SK-N-SH (cell line): Measurements from ENCODE around the gene SRGN. TPM values are rescaled to one million over a fixed set of nuclear protein-coding genes. Genes with fewer than 3 reads are reported as not detected.

Experiments used
- CTCF ChIA-PET: fragments of 300-600, 350-600 bp; formaldehyde crosslinking; extraction: SDS; loops from one replicate; lab custom pipeline; 2021; lab: Yijun Ruan, JAX
- POLR2A ChIA-PET: fragments of 350-600 bp; sonication (Branson Sonifier 250); formaldehyde crosslinking; extraction: SDS; loops from one replicate; lab custom pipeline; 2020; ENCODE audit warnings: antibody characterized with exemption, inconsistent platforms; lab: Yijun Ruan, JAX
- DNase-seq: peaks from one replicate; pipeline ENCODE4 v3.0.0; 2012
- H2AFZ ChIP-seq: fragments of 200-600 bp; sonication (generic); 2 replicates; pipeline ENCODE4 v1.8.1; 2016; ENCODE audit warnings: antibody characterized with exemption, mild to moderate bottlenecking, low read depth
- H3F3A ChIP-seq: fragments of 200-600 bp; sonication (generic); replicated peaks from 2 replicates; pipeline ENCODE3; 2016; ENCODE audit warnings: antibody characterized with exemption, mild to moderate bottlenecking; ENCODE audit not compliant: insufficient read depth
- H3K27ac ChIP-seq, 2 experiments: fragments of 200-500 bp in 1 of 2; fragments of 200-600 bp in 1 of 2; sonication (Bioruptor generic) in 1 of 2; sonication (generic), shearing (Covaris generic) in 1 of 2; 2 replicates each; pipeline versions ENCODE4 v1.5.1 to v1.6.1; 2014 to 2016; ENCODE audit warnings: low read depth in 2 of 2, inconsistent platforms in 1 of 2, low read length in 1 of 2, mild to moderate bottlenecking in 1 of 2, mixed read lengths in 1 of 2
- H3K27me3 ChIP-seq: fragments of 200-600 bp; sonication (generic), shearing (Covaris generic); 2 replicates; pipeline ENCODE4 v1.6.1; 2016; ENCODE audit warnings: mixed run types; ENCODE audit not compliant: insufficient read depth
- H3K36me3 ChIP-seq, 2 experiments: fragments of 200-500 bp in 1 of 2; fragments of 200-600 bp in 1 of 2; sonication (Bioruptor generic) in 1 of 2; sonication (generic) in 1 of 2; replicated peaks in 1 of 2; 2 replicates each; pipeline versions ENCODE3 to v1.5.1; 2014 to 2016; ENCODE audit warnings: low read length in 1 of 2, mild to moderate bottlenecking in 1 of 2; ENCODE audit not compliant: insufficient read depth in 2 of 2, control insufficient read depth in 1 of 2
- H3K4me1 ChIP-seq, 2 experiments: fragments of 200-500 bp in 1 of 2; fragments of 200-600 bp in 1 of 2; sonication (Bioruptor generic) in 1 of 2; sonication (generic), shearing (Covaris generic) in 1 of 2; 2 replicates each; pipeline versions ENCODE4 v1.5.1 to v1.6.1; 2014 to 2016; ENCODE audit warnings: low read depth in 1 of 2, low read length in 1 of 2, mixed run types in 1 of 2; ENCODE audit not compliant: insufficient read depth in 2 of 2, control insufficient read depth in 1 of 2
- H3K4me2 ChIP-seq: fragments of 200-600 bp; sonication (generic), shearing (Covaris generic); 2 replicates; pipeline ENCODE4 v1.6.1; 2017; ENCODE audit warnings: mixed run types
- H3K4me3 ChIP-seq, 2 experiments: fragments of 200-500 bp in 1 of 2; fragments of 200-600 bp in 1 of 2; sonication (Bioruptor generic) in 1 of 2; sonication (generic), shearing (Covaris generic) in 1 of 2; 2 replicates each; pipeline versions ENCODE4 v1.5.1 to v1.8.1; 2014 to 2016; ENCODE audit warnings: low read depth in 2 of 2, inconsistent platforms in 1 of 2, low read length in 1 of 2, mild to moderate bottlenecking in 1 of 2, mixed read lengths in 1 of 2, moderate library complexity in 1 of 2
- H3K79me2 ChIP-seq: fragments of 200-600 bp; sonication (generic); 2 replicates; pipeline ENCODE4 v1.8.1; 2017; ENCODE audit warnings: mild to moderate bottlenecking; ENCODE audit not compliant: insufficient read depth
- H3K9ac ChIP-seq: fragments of 200-600 bp; sonication (generic); 2 replicates; pipeline ENCODE4 v1.6.1; 2017; ENCODE audit warnings: mixed run types
- H3K9me2 ChIP-seq: fragments of 200-600 bp; sonication (generic); 2 replicates; pipeline ENCODE4 v1.6.1; 2017; ENCODE audit warnings: mixed run types
- H3K9me3 ChIP-seq: fragments of 200-600 bp; sonication (generic); 2 replicates; pipeline ENCODE4 v1.6.1; 2017; ENCODE audit warnings: mixed run types, mild to moderate bottlenecking, moderate library complexity
- H4K20me1 ChIP-seq: fragments of 200-600 bp; sonication (generic); 2 replicates; pipeline ENCODE4 v1.6.1; 2017; ENCODE audit warnings: mild to moderate bottlenecking, mixed run types; ENCODE audit not compliant: insufficient read depth
- CTCF ChIP-seq: fragments of 200-600 bp; sonication (generic); IDR thresholded peaks from 2 replicates; pipeline ENCODE4 v1.6.1; 2017; ENCODE audit warnings: antibody characterized with exemption, mild to moderate bottlenecking, moderate library complexity
- EZH2phosphoT487 ChIP-seq: fragments of 200-600 bp; sonication (generic); IDR thresholded peaks from 2 replicates; pipeline ENCODE4 v1.6.1; 2017; ENCODE audit warnings: low read depth, mixed run types, mild to moderate bottlenecking, antibody characterized with exemption, moderate library complexity, borderline replicate concordance
- FOSL2 ChIP-seq: IDR thresholded peaks from 2 replicates; pipeline ENCODE4 v1.4.0; 2012; ENCODE audit warnings: low read depth, mild to moderate bottlenecking, moderate library complexity, borderline replicate concordance
- FOXJ3 ChIP-seq: sonication (generic); formaldehyde crosslinking; IDR thresholded peaks from 2 replicates; pipeline ENCODE4 v1.5.1; 2020; ENCODE audit warnings: mild to moderate bottlenecking, missing genetic modification reagents
- GABPA ChIP-seq: IDR thresholded peaks from 2 replicates; pipeline ENCODE4 v1.4.0; 2012; ENCODE audit warnings: low read depth, mild to moderate bottlenecking
- GATA2 ChIP-seq: sonication (generic); formaldehyde crosslinking; IDR thresholded peaks from 2 replicates; pipeline ENCODE4 v1.5.0; 2020; ENCODE audit warnings: mild to moderate bottlenecking, missing genetic modification reagents
- MAX ChIP-seq: IDR thresholded peaks from 2 replicates; pipeline ENCODE4 v1.4.0; 2012; ENCODE audit warnings: low read depth
- MXI1 ChIP-seq: IDR thresholded peaks from 2 replicates; pipeline ENCODE4 v1.6.1; 2012; ENCODE audit warnings: mild to moderate bottlenecking, low read depth, low read length, improper control_type of control experiment
- RAD21 ChIP-seq: IDR thresholded peaks from 2 replicates; pipeline ENCODE4 v1.6.1; 2012; ENCODE audit warnings: mild to moderate bottlenecking, low read length
- RCOR1 ChIP-seq: fragments of 150-350 bp; IDR thresholded peaks from 2 replicates; pipeline ENCODE4 v1.6.1; 2017; ENCODE audit warnings: antibody characterized with exemption, low read length
- REST ChIP-seq: IDR thresholded peaks from 2 replicates; pipeline ENCODE4 v1.6.1; 2012; ENCODE audit warnings: mild to moderate bottlenecking, low read depth, low read length, moderate library complexity
- RXRA ChIP-seq: IDR thresholded peaks from 2 replicates; pipeline ENCODE4 v1.4.0; 2012; ENCODE audit warnings: low read depth, mild to moderate bottlenecking, borderline replicate concordance
- SIN3A ChIP-seq: IDR thresholded peaks from 2 replicates; pipeline ENCODE4 v1.6.1; 2012; ENCODE audit warnings: low read depth, mild to moderate bottlenecking, low read length, moderate library complexity, borderline replicate concordance
- TCF12 ChIP-seq: IDR thresholded peaks from 2 replicates; pipeline ENCODE4 v1.4.0; 2012
- TEAD4 ChIP-seq: IDR thresholded peaks from 2 replicates; pipeline ENCODE4 v1.4.0; 2012; ENCODE audit warnings: mild to moderate bottlenecking, borderline replicate concordance; ENCODE audit not compliant: insufficient read depth
- YY1 ChIP-seq: IDR thresholded peaks from 2 replicates; pipeline ENCODE4 v1.4.0; 2012; ENCODE audit warnings: low read depth, mild to moderate bottlenecking
- WGBS: methylation state at CpG from one replicate; pipeline ENCODE4 v1.1.6; 2017; ENCODE audit warnings: low lambda C conversion rate; 5-methylcytosine and 5-hydroxymethylcytosine counted together
- polyA plus RNA-seq, 3 experiments: library from polyadenylated mRNA; depleted of rRNA; stranded (reverse); fragments of >200 nt; gene quantifications; 2 replicates each; pipeline ENCODE4 v1.2.3, GENCODE V29; 2012

The SRGN gene
- polyA plus RNA-seq, 1 of the 3 experiments (the other 2 are of a cell fraction) = 0.10 TPM

- Histone ChIP-seq H3K79me2 (peaks cover 56% of the 10 kb centered on the region), H3K4me3 (peak overlapping the region; percentile 78 to 84)
- CTCF ChIA-PET = interaction anchor here (0.5 to 1.4 kb wide), 6 partner anchors 8 to 281 kb away, joined by 3 read pairs; no protein-coding TSS in a partner anchor
Observed at GRCh38 chr10:69124563-69125268, 36.8 kb downstream of the SRGN start.

More at GRCh38 chr10:69124563-69125268, 36.8 kb downstream of the SRGN start:
- Histone ChIP-seq H3K9me2 (no peaks in the 10 kb centered on the region), H3K4me1 (peaks cover 0 to 3% of the 10 kb centered on the region in 2 experiments; a peak in 2 of 4 replicates), H2AFZ (no peak overlapping the region), H3K27ac (peak overlapping the region; percentile 81 to 97), H3K9me3 (no peaks in the 10 kb centered on the region), H3K4me2 (peak overlapping the region; percentile 82), H3K9ac (peak overlapping the region; percentile 93), H3K36me3 (no peaks in the 10 kb centered on the region), H3F3A (peaks cover 16% of the 10 kb centered on the region), H3K27me3 (no peaks in the 10 kb centered on the region), H4K20me1 (peaks cover 31% of the 10 kb centered on the region)
- POLR2A ChIA-PET = no interaction called here
- peak; percentile 44 for DNase-seq
- under 1% methylated on average over 21 of the region's 26 CpGs for WGBS
- no peak for TF ChIP-seq CTCF
- no peak; the same call in 1 of the 2 replicates for TF ChIP-seq MAX
- TF ChIP-seq GABPA = no peak
- TF ChIP-seq EZH2phosphoT487 = no peak
- TF ChIP-seq TEAD4 = no peak
- no peak for TF ChIP-seq MXI1
- TF ChIP-seq FOSL2 = no peak
- no peak for TF ChIP-seq FOXJ3 (CRISPR knock-in tag)
- no peak for TF ChIP-seq REST
- no peak for TF ChIP-seq TCF12
- no peak for TF ChIP-seq RCOR1
- no peak for TF ChIP-seq YY1
- no peak for TF ChIP-seq SIN3A
- no peak for TF ChIP-seq RAD21
- no peak for TF ChIP-seq RXRA
- TF ChIP-seq GATA2 (CRISPR knock-in tag) = no peak
